ENCODE measurements around the gene ABHD17C. TPM values are rescaled to one million over a fixed set of nuclear protein-coding genes. Genes with fewer than 3 reads are reported as not detected.

The ABHD17C gene
- polyA plus RNA-seq, 1 experiment = 30.8 TPM

- H3K4me3 ChIP-seq (ENCODE audit: low read depth, low read length) = no peak overlapping the region
- no peak for TF ChIP-seq CTCF (IDR thresholded peaks at IDR 0.05; ENCODE audit: low read depth, low read length)
- POLR2A ChIA-PET = no interaction called here
- no peak overlapping the region for H3K27ac ChIP-seq (ENCODE audit: low read depth, low read length)
- CTCF ChIA-PET = no interaction called here
- no peaks in the 10 kb centered on the region for H3K27me3 ChIP-seq (ENCODE audit: control insufficient read depth, insufficient read depth, low read length)
- H3K9me3 ChIP-seq (ENCODE audit: control insufficient read depth, insufficient read depth, low read length) = no peaks in the 10 kb centered on the region
- DNase-seq (ENCODE audit: low read depth, low spot score) = no peak
These were observed 44.8 kb downstream of the ABHD17C start for GRCh38 chr15:80739919-80740318.

DNA sequence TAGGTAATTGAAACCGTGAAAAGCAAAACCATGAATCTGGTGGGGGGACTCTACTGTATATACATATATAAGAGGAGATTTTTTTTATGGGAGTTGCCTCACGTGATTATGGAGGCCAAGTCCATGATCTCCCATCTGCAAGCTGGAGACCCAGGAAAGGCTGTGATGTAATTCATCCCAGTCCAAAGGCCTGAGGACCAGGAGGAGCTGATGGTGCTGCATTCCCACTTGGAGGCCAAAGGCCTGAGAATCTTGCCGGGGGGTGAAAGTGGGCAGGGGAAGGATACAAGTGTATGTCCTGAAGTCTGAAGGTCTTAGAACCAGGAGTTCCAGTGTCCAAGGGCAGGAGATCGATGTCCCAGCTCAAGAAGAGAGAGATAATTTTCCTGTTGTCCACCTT is 47.0 kb downstream of the ABHD17C start:
- no peak overlapping the region for H3K4me3 ChIP-seq (ENCODE audit: low read depth, low read length)
- ChIA-PET POLR2A (no interaction called here), CTCF (no interaction called here)
- no peak for DNase-seq (ENCODE audit: low read depth, low spot score)
- H3K27ac ChIP-seq (ENCODE audit: low read depth, low read length) = no peak overlapping the region
- H3K9me3 ChIP-seq (ENCODE audit: control insufficient read depth, insufficient read depth, low read length) = no peaks in the 10 kb centered on the region
- H3K27me3 ChIP-seq (ENCODE audit: control insufficient read depth, insufficient read depth, low read length) = no peaks in the 10 kb centered on the region
- no peak for TF ChIP-seq CTCF (IDR thresholded peaks at IDR 0.05; ENCODE audit: low read depth, low read length)

GRCh38 chr15:80743189-80743833 is 48.2 kb downstream of the ABHD17C start:
- H3K27ac ChIP-seq (ENCODE audit: low read depth, low read length) = peak overlapping the region; percentile 31
- TF ChIP-seq CTCF (IDR thresholded peaks at IDR 0.05; ENCODE audit: low read depth, low read length) = no peak
- DNase-seq (ENCODE audit: low read depth, low spot score) = no peak

GRCh38 chr15:80744415-80744814 is 49.3 kb downstream of the ABHD17C start:
- no peaks in the 10 kb centered on the region for H3K27me3 ChIP-seq (ENCODE audit: control insufficient read depth, insufficient read depth, low read length)
- peak overlapping the region; percentile 43 for H3K27ac ChIP-seq (ENCODE audit: low read depth, low read length)
- ChIA-PET POLR2A (no interaction called here), CTCF (interaction anchor here (0.8 to 1.2 kb wide), 4 partner anchors 32 to 288 kb away, joined by 3 to 6 read pairs (median 4); partner anchors contain the start of gene CEMIP)
- no peak for DNase-seq (ENCODE audit: low read depth, low spot score)
- H3K4me3 ChIP-seq (ENCODE audit: low read depth, low read length) = no peak overlapping the region
- TF ChIP-seq CTCF (IDR thresholded peaks at IDR 0.05; ENCODE audit: low read depth, low read length) = no peak
- H3K9me3 ChIP-seq (ENCODE audit: control insufficient read depth, insufficient read depth, low read length) = no peaks in the 10 kb centered on the region

More at GRCh38 chr15:80743189-80743833, 48.2 kb downstream of the ABHD17C start:
- ChIA-PET CTCF (no interaction called here), POLR2A (no interaction called here)
- H3K4me3 ChIP-seq (ENCODE audit: low read depth, low read length) = no peak overlapping the region
- no peaks in the 10 kb centered on the region for H3K9me3 ChIP-seq (ENCODE audit: control insufficient read depth, insufficient read depth, low read length)
- H3K27me3 ChIP-seq (ENCODE audit: control insufficient read depth, insufficient read depth, low read length) = no peaks in the 10 kb centered on the region

DNA sequence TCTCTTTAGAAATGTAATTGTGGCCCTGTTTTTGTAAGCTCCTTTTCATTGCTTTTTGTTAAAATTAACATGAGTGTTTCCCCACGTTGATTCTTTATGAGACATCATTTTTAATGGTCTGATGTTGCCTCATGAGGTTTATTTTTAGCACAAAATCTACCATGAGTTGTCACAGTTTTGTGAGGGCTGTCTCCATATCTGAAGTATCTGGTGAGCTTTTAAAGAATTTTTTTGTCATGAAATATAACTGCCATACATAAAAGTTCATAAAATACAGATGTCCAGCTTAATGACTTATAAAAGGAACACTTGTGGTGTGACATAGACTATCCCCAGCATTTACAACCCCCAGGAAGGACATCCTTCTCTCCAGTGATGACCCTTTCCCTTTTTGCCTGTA is 49.7 kb downstream of the ABHD17C start:
- POLR2A ChIA-PET = no interaction called here
- no peaks in the 10 kb centered on the region for H3K9me3 ChIP-seq (ENCODE audit: control insufficient read depth, insufficient read depth, low read length)
- H3K27me3 ChIP-seq (ENCODE audit: control insufficient read depth, insufficient read depth, low read length) = no peaks in the 10 kb centered on the region
- DNase-seq (ENCODE audit: low read depth, low spot score) = no peak
- no peak overlapping the region for H3K27ac ChIP-seq (ENCODE audit: low read depth, low read length)
- H3K4me3 ChIP-seq (ENCODE audit: low read depth, low read length) = no peak overlapping the region
- CTCF ChIA-PET = interaction anchor here (0.8 to 1.2 kb wide), 4 partner anchors 32 to 289 kb away, joined by 3 to 6 read pairs (median 4); partner anchors contain the start of gene CEMIP
- no peak for TF ChIP-seq CTCF (IDR thresholded peaks at IDR 0.05; ENCODE audit: low read depth, low read length)

All from AG04450 (cell line).